Measurements from ENCODE around the gene XXYLT1. TPM values are rescaled to one million over a fixed set of nuclear protein-coding genes. Genes with fewer than 3 reads are reported as not detected.

Gene XXYLT1
- polyA plus RNA-seq, 4 donors = 28.9 to 35.7 (median 31.3) TPM

DNA sequence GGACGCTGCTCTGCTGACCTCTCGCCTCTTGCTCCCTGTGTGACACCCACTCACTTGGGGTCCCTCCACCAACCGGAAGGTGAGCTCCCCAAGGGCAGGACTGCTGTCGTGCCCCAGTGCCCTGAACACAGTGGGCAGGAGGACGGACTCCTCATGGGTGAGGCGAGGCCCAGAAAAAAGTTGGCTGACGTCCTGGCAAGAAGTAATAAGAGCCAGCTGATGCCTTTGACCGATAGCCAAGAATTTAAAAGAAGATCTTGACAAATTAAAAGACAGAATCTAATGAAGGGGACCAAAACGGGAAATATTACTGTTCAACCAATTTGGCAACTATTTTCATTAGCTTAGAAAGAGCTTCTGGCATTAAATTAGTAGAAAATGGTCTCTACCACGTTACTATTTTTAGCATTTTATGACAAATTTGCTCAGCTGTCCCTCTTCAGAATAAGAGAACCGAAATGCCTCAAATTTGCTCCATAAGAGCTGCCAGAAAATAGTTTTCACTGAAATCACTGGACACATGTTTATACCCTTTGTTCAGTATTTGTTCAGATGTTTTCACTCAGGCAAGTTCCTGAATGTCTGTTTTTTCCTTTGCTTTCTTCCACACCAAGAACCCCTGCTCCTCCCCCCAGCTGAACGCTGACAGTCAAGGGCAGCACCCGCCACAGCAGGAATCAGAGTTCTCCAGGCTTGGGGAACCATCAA, 60.5 kb downstream of the XXYLT1 start:
- DNase-seq (ENCODE audit: low read depth in 4 of 4, low spot score in 3 of 4) = peak in 3 of 4 donors; percentile 60 to 75 (median 65)

DNA sequence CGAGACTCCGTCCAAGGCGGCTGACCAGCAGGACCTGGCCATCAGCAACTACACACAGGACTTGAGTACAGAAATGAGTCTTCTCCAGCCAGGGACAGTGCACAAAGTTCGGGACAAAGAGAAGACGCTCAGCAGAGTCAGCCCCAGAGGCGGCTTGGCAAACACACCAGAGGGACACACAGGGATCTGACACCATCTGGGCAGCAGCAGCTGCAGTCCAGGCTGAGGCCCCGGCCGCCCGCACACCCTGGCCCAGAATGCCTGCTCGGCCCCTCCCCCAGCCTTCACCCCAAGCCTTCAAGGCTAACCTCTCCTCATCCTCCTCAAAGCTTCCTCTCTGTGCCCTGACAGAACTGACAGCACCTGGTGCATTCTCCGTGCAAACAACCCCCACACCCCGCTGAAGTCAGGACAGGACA, 61.1 kb downstream of the XXYLT1 start:
- DNase-seq (ENCODE audit: low read depth in 4 of 4, low spot score in 3 of 4) = no peak

- DNase-seq (ENCODE audit: low read depth in 4 of 4, low spot score in 3 of 4) = no peak
Measured at GRCh38 chr3:195209083-195209846, 61.7 kb downstream of the XXYLT1 start.

- no peak for DNase-seq (ENCODE audit: low read depth in 4 of 4, low spot score in 3 of 4)
Measured at GRCh38 chr3:195208631-195209030, 62.3 kb downstream of the XXYLT1 start.

DNA sequence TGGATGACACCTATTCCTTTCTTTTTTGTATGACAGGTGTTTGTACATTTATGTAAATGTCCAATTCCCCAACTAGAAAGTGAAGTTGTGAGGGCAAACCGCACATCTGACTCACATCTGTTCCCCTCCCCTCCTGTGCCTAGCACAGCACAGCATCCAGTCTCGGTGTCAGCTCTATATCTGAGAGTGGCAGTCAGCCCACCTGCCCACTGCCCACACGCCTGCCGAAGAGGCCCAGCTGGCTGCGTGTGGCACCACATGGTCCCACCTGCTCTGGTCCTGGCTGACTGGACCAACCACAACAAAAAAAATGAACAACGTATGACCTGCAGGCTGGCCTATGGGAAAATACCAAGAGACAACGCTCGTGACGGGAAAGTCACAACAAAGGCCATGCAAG, 62.8 kb downstream of the XXYLT1 start:
- no peak for DNase-seq (ENCODE audit: low read depth in 4 of 4, low spot score in 3 of 4)

DNA sequence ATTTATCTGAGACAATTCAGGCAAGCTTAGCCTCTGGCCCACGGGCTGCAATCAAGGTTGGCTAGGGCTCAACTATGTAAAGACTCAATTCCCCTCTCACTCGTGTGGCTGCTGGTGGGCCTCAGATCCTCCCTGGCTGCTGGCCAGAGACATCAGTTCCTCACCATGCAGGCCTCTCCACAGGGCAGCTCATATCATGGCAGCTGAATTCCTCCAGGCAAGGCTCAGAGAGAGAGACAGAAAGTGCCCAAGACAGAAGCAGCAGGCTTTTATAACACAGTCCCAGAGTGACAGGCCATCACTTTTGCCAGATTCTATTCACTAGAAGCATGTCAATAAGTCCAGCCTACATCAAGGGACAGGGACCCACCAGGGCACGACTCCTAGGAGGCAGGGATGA, 63.2 kb downstream of the XXYLT1 start:
- DNase-seq (ENCODE audit: low read depth in 4 of 4, low spot score in 3 of 4) = no peak

DNA sequence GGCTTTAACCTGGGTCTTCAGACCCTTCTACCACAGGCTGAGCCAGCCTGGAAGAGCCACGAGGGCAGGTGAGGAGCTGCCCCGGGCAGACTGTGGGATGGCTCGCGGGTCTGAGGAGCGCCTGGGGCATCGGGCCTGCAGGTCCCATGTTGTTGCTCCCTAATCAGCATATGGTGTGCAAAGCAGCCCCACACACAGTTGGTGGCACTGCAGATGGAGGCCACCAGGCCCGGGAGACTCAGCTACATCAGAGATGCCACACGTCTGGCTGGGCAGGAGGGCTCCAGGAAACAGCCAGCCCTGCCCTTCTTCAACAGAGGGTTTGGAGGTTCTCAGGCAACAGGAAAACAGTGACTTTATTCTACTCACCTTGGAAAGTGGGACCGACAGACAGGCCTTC, 63.9 kb downstream of the XXYLT1 start:
- no peak for DNase-seq (ENCODE audit: low read depth in 4 of 4, low spot score in 3 of 4)

DNA sequence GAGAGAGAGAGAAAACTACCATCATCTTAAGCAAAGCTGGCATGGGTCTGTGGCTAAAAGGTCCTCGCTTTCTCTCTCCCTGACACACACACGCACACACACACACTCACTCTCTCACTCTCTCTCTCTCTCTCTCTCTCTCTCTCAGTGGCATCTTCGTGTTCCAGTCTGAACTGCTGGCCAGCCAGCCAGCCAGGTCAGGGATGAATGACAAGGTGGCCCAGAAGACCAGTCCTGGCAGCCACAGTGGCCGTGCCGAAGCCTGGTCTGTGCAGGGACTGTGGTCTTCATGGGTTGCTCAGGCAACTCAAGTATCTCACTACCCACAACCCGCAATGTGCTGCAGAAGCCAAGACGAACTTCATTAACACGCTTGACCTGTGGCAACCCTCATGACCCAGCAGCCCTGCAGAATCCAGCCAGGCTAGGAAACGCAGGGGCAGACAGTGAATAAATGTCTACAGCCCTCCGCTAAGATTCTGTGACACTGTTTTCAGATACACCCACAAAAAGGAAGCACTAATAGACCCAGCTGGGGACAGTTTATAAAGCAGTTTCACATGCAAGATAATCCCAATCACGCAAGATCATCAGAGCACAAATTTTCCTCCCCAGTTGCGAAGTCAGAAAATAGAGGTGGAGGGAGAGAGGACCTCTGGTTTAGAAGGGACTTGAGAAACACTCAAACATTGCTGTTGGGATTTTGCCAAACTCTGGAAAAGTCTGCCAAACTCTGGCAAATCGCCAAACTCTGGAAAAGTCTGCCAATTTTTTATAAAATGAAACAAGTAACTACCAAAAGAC, 66.4 kb downstream of the XXYLT1 start:
- DNase-seq (ENCODE audit: low read depth in 4 of 4, low spot score in 3 of 4) = no peak

DNA sequence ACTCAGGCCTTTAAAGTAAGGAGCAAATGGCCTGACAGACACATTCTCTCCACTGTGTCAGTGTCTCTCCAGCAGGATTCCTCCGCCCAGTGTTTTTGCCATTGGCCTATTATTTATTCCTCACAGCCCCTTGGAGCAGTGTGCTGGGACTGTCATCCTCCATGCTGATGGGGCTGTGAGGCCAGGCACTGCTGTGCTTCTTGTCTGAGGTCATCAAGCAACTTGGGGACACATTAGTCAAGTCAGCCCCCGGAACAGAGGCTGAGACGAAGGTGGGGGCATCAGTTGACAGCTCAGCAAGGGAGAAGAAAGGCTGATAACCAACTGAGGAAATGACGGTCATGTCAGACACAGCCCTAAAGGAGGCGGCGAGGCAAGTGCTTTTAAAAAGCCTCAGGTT, 67.4 kb downstream of the XXYLT1 start:
- no peak for DNase-seq (ENCODE audit: low read depth in 4 of 4, low spot score in 3 of 4)

DNA sequence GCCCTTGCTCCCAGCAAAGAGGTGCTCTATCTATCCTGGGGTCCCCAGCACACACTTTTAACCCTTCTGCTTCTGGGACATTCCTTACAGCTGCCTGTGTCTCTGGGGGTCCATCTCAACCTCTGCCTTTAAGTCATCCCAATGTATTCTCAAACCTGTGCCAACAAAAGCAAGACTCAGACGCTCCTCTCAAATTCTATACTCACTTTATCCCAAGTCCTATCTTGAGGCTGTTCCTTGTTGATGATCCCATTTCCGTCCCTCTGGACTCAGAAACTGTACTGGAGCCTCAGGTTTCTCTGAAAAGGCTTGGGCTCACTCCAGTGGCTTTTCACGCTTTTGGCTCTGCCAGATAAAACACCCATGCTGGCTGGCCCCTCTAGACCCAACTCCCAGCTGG, 69.7 kb downstream of the XXYLT1 start:
- no peak for DNase-seq (ENCODE audit: low read depth in 4 of 4, low spot score in 3 of 4)

GRCh38 chr3:195200010-195200822, 70.7 kb downstream of the XXYLT1 start:
- no peak for DNase-seq (ENCODE audit: low read depth in 4 of 4, low spot score in 3 of 4)

DNA sequence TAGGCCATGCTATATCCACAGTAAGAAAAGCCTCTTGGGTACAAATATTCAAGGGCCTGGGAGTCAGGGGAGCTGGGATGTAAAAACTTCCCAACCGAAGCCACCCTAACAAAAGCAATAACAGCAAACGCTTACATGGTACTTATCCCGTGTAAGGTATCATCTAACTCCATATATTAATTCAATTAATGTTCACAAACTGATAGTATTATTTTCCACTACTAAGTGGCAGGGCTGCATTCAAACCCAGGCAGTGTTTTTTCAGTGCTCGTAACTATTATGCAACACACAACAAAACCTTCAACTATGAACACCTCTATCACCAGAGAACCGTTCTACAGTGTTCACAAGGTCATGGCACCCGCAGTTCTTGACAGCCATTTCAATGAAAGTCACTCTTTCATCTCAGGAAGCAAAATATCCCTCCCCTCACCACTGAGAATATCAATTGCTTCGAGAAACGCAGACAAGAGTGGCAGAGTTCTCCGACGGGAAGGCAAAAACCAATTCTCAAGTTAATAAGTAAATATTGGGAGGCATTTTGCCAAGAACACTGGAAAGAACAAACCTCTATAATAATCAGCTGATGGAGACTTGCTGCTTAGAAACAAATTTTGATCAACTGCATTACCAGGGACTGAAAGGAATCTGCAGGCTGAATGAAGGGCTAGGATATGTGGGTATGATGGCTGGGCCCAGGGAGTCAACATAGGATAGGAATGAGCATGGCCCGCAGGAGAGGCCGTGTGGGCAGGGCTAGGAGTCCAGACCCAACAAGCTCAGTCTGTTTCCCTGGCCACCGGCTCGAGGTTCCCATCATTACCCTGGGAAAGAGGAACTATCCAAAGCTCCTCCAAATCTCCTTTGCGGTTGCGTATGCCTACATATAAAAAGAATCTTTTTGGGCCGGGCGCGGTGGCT, 72.3 kb downstream of the XXYLT1 start:
- DNase-seq (ENCODE audit: low read depth in 4 of 4, low spot score in 3 of 4) = no peak

DNA sequence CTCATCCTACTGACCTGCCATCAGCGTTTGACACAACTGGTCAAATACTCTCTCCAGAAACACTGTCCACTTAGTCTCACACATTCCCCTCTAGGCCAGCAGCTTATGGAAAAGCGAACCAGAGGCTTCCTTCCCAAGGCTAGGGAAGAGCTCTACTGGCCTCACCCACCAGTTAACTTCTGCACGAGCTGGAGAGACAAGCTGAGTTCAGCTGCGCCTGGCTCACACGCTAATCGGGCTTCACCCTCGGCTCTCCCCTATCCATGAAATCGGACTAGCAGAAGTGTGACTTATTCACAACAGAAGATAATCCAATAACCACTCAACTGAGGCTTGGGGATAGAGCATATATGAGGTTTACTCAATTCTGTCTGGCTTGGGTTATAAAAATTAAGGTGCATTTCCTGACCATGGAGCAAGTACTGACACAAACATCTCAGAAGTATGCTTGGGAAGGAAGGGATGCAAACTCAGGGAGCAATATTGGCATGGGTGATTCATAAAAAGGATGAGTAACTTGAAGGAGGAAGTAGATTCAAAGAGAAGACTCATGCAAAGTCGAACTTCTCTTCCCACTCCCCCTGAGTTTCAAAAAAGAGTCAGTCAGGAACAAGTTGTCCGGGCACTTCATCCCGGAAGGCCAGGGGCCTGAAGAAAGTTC, 73.1 kb downstream of the XXYLT1 start:
- no peak for DNase-seq (ENCODE audit: low read depth in 4 of 4, low spot score in 3 of 4)

DNA sequence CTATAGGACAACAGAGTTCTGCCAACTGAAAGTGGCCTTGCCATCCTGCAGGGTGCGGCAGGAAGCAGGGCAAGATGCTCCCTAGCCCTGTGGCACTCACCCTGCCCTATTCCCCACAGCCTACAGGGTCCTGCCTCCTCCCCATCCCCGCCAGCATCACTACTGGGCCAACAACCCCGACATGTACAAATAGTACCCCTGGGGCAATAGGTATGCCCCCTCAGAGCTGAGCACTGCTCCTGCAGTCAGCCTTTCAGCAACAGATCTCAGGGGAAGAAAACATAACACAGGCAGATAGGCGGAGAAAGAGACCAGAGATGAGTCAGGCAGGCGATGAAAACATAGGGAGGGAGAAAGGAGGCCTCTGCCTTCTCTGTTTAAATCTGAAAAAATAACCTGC, 74.7 kb downstream of the XXYLT1 start:
- no peak for DNase-seq (ENCODE audit: low read depth in 4 of 4, low spot score in 3 of 4)

DNA sequence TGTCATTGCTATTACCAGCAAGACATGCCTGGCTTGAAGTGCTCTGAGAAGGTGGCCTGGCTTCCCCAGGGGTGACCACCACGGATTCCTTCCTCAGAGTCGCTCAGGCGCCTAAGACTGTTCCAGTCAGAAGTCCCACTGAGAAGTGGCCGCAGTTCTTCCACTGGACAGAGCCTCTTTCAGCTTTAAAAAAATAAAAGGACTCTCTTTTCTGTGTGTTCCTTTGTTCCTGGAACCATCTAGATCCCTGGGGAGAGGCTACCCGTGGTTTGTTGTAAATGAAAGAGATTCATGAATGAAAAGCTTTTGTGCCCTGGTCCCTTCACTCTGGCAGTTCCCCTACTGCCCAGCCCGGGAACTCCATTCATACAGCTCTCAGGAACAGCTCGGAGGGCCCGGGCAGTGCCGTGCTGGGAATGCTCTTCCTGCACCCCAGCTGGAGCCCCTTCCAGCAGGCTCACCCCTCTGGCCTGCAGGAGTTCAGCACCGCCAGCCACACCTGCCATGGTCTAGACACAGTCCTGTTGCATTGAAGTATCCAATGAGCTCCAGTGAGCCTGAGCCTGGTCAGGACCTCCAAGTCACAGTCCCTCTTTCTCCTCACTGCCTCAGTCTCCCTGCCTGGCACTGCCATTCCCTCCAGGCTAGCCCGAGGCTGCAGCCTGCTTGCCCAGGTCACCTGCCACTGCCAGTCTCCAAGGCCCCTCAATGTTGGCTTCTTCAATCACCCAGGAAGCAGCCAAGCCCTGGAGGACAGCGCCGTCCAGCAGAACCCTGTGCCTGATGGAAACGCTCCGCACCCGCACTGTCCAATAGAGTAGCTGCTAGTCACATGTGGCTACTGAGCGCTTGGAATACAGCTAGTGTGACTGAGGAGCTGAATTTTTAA, 75.4 kb downstream of the XXYLT1 start:
- no peak for DNase-seq (ENCODE audit: low read depth in 4 of 4, low spot score in 3 of 4)

DNA sequence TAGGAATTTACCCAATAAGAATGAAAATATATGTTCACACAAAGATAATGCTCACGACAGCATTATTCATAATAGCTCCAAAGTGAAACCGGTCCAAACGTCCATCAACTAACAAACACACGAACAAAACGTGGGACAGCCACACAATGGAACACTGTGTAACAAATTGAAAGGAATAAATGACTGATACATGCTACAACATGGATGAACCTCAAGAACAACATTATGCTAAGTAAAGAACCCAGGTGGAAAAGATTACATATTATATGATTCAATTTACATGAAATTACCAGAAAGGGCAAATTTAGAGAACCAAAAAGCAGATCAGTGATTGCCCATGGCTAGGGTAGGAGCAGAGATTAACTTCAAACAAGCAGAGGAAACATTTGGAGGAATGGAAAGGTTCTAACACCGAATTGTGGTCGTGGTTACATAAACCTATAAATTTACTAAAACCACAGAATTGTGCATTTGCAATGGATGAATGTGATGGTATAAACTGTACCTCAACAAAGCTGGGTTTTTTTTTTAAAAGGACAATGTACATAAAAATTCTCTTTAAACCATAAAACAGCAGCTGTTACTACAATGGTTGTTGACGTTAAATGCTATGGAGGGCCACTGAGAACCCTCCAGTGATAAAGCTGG, 76.3 kb downstream of the XXYLT1 start:
- no peak for DNase-seq (ENCODE audit: low read depth in 4 of 4, low spot score in 3 of 4)

- no peak for DNase-seq (ENCODE audit: low read depth in 4 of 4, low spot score in 3 of 4)
Measured at GRCh38 chr3:195191580-195191979, 79.4 kb downstream of the XXYLT1 start.
